Left kidney (tissue), 2 donors: ENCODE data around the gene HCFC1R1. TPM values are rescaled to one million over a fixed set of nuclear protein-coding genes. Genes with fewer than 3 reads are reported as not detected.
"Not testable (repeated sequence)": the region's sequence is repeated elsewhere in the genome, so short reads cannot be mapped to it uniquely, and the experiment has no call there.

Experiments
- DNase-seq: peaks from one replicate; pipeline ENCODE4 v3.0.0-alpha.2; 2013
- polyA plus RNA-seq: library from polyadenylated mRNA; unstranded; fragments of 120-200 nt; gene quantifications from one replicate; pipeline ENCODE4 v1.2.1, GENCODE V29; 2013; ENCODE audit not compliant: insufficient read length

HCFC1R1 gene
- polyA plus RNA-seq, 1 donor = 56.2 TPM

DNA sequence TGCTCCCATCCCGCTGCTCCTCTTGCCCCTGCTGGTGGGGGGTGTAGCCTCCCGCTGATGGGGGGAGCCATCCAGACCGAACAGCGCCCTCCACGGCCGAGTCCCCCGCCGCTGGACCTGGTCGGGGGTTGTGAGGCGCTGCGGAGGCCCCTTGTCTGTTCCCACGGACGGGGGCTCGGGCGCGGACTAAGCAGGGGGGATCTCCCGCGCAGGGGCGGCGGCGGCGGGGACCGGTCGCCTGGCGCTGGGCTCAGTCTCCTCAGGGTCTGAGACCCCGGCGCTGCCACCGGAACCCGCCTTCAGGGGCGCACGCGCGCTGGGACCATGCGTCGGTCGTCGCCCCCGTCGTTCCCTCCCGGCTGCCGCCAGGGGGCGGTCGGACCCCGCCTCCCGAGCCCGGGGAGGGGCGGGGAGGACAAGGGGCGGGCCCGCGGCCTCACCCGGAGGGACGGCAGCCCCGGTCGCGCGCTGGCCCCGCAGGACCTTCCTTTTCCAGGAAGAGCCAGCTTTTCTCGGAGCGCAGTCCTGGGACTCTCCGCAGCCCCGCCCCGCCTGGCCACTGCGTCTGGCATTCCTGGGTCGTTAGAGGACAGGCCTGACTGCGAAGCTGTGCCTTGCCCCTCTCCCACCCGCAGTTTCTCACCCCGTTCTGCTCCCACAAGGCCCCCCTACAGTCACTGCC is 35.4 kb upstream of the HCFC1R1 start:
- peak; percentile 88 for DNase-seq

GRCh38 chr16:3058139-3059030 is 34.6 kb upstream of the HCFC1R1 start:
- peak; percentile 58 for DNase-seq

GRCh38 chr16:3057181-3058138 is 33.7 kb upstream of the HCFC1R1 start:
- DNase-seq = no peak

GRCh38 chr16:3056336-3057180 is 32.8 kb upstream of the HCFC1R1 start:
- no peak for DNase-seq

- not testable (repeated sequence) for DNase-seq
These were observed 32.0 kb upstream of the HCFC1R1 start for GRCh38 chr16:3055734-3056115.

- DNase-seq = no peak
These were observed 31.4 kb upstream of the HCFC1R1 start for GRCh38 chr16:3054965-3055733.

- not testable (repeated sequence) for DNase-seq
These were observed 29.6 kb upstream of the HCFC1R1 start for GRCh38 chr16:3053330-3053710.

- not testable (repeated sequence) for DNase-seq
These were observed 29.0 kb upstream of the HCFC1R1 start for GRCh38 chr16:3052571-3053329.

DNA sequence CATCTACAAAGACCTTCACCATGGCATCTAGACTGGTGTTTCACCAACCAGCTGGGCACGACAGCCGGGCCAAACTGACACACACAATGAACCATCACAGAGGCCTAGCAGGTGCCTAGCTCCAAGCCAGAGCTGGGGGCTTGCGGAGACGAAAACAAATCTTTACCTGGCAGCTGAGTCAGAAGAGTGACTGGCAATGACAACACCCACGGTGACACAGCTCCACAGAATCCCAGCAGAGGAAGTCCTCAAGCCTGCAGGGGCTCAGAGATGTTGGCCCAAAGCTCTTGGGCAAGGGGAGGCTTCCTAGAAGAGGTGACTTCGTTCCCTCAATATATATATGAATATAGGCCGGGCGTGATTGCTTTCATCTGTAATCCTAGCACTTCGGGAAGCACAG is 27.8 kb upstream of the HCFC1R1 start:
- no peak for DNase-seq

- no peak for DNase-seq
These were observed 27.3 kb upstream of the HCFC1R1 start for GRCh38 chr16:3051009-3051408.

- no peak for DNase-seq
These were observed 26.7 kb upstream of the HCFC1R1 start for GRCh38 chr16:3050487-3050886.

DNA sequence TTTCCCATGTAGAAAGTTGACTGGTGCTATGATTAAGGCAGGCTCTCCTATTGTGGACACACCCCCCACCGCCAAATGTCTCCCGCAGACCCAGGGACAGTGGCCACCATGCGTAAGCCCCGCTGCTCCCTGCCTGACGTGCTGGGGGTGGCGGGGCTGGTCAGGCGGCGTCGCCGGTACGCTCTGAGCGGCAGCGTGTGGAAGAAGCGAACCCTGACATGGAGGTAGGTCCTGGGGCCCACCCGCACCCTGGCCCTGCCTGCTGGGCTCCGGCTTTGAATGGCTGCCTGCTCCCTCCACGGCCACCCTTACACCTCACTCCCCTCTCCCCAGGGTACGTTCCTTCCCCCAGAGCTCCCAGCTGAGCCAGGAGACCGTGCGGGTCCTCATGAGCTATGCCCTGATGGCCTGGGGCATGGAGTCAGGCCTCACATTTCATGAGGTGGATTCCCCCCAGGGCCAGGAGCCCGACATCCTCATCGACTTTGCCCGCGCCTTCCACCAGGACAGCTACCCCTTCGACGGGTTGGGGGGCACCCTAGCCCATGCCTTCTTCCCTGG is 26.3 kb upstream of the HCFC1R1 start:
- no peak for DNase-seq

GRCh38 chr16:3047387-3047720 is 23.6 kb upstream of the HCFC1R1 start:
- no peak for DNase-seq

DNA sequence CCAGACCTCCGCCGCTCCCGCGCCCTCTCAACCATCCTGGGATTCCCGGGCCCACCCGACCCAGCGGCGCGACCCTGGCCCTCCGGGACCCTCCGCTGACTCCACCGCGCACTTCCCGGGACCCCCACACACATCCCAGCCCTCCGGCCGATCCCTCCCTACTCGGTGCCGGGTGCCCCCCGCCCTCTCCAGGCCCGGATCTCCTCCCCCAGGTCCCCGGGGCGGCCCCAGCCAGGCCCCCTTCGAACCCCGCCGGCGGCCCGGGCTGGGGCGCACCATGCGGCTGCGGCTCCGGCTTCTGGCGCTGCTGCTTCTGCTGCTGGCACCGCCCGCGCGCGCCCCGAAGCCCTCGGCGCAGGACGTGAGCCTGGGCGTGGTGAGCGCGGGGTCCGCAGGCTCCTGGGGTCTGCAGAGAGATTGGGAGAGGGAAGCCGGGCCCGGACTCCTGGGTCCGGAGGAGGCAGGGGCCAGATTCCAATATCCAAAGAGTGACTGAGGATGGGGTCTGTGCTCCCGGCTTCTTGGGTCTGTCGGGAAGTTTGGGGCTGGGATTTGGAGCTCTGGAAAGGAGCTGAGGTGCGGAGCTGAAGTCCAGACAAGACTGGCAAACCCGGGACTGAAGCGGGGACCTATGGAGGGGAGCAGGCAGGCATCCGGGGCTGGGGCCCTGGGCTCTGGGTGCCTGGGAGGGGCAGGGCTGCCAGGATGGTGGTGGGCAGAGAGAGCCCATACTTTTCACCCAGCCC is 23.1 kb upstream of the HCFC1R1 start:
- DNase-seq = no peak

DNA sequence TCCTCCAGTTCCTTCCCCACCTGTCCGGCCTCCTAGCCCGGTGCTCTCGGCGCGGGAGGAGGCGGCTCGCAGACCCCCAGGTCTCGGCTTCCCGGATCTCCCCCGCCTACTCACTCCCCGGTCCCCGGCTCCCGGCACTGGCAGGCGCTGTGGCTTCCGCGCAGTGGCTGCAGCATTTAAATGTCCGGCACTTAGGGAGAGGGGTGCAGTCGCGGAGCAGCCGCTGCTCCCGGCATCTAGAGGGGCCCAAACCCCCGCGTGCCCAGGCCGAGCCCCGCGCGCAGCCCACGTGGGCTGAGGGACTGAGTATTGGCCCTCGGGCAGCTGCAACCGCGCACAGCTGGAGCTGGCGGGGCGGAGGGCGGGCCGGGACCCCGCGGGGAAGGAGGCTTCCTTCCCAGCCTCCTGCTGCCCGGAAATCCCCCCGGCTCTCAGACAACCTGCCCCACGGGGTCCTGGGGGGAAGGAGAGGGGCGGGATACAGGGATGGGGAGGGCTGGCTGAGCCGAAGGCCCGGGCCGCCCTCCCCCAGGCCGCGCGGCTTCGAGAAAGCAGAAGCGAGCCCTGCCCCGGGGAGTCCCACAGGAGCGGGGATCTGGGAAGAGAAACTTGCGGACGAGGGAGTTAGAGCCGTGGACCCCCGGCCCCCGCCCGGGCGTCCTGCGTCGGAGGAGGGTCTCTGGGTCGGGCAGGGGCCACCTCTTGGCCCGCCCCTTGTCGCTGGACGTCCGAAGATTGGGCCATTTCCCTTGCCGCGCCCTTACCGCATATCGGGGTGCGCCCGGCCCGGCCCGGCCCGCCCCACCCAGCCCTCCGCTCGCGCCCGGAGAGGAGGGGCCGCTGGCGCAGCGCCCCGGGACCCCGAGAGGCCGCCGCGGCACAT is 22.3 kb upstream of the HCFC1R1 start, which contains the start of gene MMP25:
MMP25 (plus strand) TSS at position 804 of the 883 bp plus-strand sequence. CDS start 357 bp downstream, outside the sequence.
- DNase-seq = no peak

- no peak for DNase-seq
These were observed 21.0 kb upstream of the HCFC1R1 start for GRCh38 chr16:3044708-3045107.

DNA sequence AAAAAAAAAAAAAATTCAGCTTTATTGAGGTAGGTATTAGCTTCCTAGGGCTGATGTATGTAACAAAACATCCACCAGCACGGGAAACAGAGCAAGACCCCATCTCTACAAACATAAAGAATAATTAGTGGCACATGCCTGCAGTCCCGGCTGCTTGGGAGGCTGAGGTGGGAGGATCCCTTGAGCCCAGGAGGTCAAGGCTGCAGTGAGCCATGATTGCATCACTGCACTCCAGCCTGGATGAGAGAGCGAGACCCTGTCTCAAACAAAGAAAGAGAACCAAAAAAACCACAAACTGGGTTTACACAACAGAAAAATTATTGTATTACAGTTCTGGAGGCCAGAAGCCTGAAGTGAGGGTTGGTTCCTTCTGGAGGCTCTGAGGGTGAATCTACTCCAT is 18.6 kb upstream of the HCFC1R1 start:
- DNase-seq = no peak

DNA sequence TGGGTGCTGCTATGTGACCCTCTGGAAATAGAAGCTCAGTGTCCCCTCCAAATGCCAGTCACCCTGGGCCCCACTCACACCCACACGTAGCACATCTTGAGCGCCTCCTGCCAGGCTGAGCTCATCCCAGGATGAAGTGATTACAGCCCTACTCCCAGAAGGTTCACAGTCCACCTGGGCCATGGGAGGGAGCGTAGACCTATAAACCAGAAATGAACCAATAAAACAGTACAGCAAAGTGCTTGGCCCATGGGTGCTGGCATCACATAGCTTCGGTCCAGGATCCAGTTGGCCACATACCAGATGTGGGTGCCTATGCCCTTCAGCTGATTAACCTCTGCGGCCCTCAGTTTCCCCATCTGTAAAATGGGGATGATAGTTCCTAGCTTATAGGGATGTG is 15.2 kb upstream of the HCFC1R1 start:
- DNase-seq = no peak
